OCI-LY1 (cell line): ENCODE measurements around the gene ADAMTS4.

ENCODE experiments used
- EZH2 ChIP-seq: fragments of 200-600 bp; sonication (generic), shearing (Covaris generic); IDR thresholded peaks from 2 replicates; pipeline ENCODE4 v1.8.0; 2017; ENCODE audit warnings: borderline replicate concordance, mixed run types, mild to moderate bottlenecking, antibody characterized with exemption, low read length, moderate library complexity, mixed read lengths
- TF ChIP-seq, protein P1 (sequence below): fragments of 200-600 bp; sonication (generic), shearing (Covaris generic); IDR thresholded peaks from 2 replicates; pipeline ENCODE4 v1.5.1; 2017; ENCODE audit warnings: mild to moderate bottlenecking, antibody characterized with exemption, low read length, moderate library complexity, mixed read lengths

DNA sequence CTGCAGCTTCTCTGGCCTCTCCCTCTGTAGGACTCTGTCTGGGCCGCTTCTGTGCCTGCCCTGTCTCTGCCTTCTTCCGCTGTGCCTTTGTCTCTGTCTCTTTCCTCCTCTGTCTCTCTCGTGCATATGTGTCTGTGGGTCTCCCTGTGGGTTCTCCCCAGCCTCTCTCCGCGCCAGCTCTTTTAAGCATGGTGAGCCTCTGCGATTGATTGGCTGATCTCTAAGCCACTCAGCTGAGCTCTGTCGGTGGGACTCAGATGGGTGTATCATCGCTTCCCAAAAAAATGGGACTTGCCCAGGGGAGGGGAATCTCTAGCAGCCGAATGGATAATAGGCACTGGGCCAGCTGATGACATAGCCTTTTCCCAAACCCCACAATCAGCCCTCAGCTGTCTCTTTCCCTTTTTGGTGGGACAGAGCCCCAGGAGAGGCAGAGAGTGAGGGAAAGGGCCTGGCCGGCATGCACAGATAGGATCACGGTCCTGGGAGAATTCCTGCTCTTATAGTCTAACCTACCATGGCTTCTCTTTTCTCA is at the start of gene ADAMTS4:
- TF ChIP-seq, protein P1, sequence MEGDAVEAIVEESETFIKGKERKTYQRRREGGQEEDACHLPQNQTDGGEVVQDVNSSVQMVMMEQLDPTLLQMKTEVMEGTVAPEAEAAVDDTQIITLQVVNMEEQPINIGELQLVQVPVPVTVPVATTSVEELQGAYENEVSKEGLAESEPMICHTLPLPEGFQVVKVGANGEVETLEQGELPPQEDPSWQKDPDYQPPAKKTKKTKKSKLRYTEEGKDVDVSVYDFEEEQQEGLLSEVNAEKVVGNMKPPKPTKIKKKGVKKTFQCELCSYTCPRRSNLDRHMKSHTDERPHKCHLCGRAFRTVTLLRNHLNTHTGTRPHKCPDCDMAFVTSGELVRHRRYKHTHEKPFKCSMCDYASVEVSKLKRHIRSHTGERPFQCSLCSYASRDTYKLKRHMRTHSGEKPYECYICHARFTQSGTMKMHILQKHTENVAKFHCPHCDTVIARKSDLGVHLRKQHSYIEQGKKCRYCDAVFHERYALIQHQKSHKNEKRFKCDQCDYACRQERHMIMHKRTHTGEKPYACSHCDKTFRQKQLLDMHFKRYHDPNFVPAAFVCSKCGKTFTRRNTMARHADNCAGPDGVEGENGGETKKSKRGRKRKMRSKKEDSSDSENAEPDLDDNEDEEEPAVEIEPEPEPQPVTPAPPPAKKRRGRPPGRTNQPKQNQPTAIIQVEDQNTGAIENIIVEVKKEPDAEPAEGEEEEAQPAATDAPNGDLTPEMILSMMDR: no peak
- TF ChIP-seq EZH2: no peak
